Measurements from ENCODE around the gene MTCH1. TPM values are rescaled to one million over a fixed set of nuclear protein-coding genes. Genes with fewer than 3 reads are reported as not detected.

Gene MTCH1
- total and polyA plus RNA-seq, 2 of the 4 experiments (the other 2 are of a cell fraction) = 215 to 263 TPM

Other genes starting within 250 kb of the MTCH1 start
- gene CPNE5, start 146.8 kb downstream of the MTCH1 start, total RNA-seq (2012; rRNA removed) = not detected in 2 replicates
- gene CPNE5, start 146.8 kb downstream of the MTCH1 start, polyA plus RNA-seq (2012; rRNA removed) = 0.07 and 0.10 TPM in 2 replicates
- 50.5 and 58.4 TPM in 2 replicates for gene PPIL1, start 111.4 kb downstream of the MTCH1 start, total RNA-seq (2012; rRNA removed)
- gene PPIL1, start 111.4 kb downstream of the MTCH1 start, polyA plus RNA-seq (2012; rRNA removed) = 25.9 and 28.4 TPM in 2 replicates
- gene C6orf89, start 100.2 kb downstream of the MTCH1 start, total RNA-seq (2012; rRNA removed) = 39.2 and 52.3 TPM in 2 replicates
- 26.8 and 30.8 TPM in 2 replicates for gene C6orf89, start 100.2 kb downstream of the MTCH1 start, polyA plus RNA-seq (2012; rRNA removed)
- gene PI16, start 31.5 kb downstream of the MTCH1 start, total RNA-seq (2012; rRNA removed) = under 0.01 TPM in 1 of 2 replicates, not detected in the other
- gene PI16, start 31.5 kb downstream of the MTCH1 start, polyA plus RNA-seq (2012; rRNA removed) = 0.20 and 0.21 TPM in 2 replicates
- not detected in 2 replicates for gene FGD2, start 19.5 kb upstream of the MTCH1 start, total RNA-seq (2012; rRNA removed)
- gene FGD2, start 19.5 kb upstream of the MTCH1 start, polyA plus RNA-seq (2012; rRNA removed) = 0.07 TPM in 1 of 2 replicates, not detected in the other
- gene PIM1, start 184.0 kb upstream of the MTCH1 start, total RNA-seq (2012; rRNA removed) = 6.1 and 7.2 TPM in 2 replicates
- 12.8 and 18.5 TPM in 2 replicates for gene PIM1, start 184.0 kb upstream of the MTCH1 start, polyA plus RNA-seq (2012; rRNA removed)

Measured in IMR-90 (cell line).